Karpas-422 (cell line): ENCODE data around the gene PARP12. TPM values are rescaled to one million over a fixed set of nuclear protein-coding genes. Genes with fewer than 3 reads are reported as not detected.

Experiments
- DNase-seq: peaks from one replicate; pipeline ENCODE4 v3.0.0-alpha.2; 2015
- H2AFZ ChIP-seq: fragments of 200-600 bp; sonication (generic); 2 replicates; pipeline ENCODE4 v1.6.1; 2014; ENCODE audit warnings: antibody characterized with exemption, low read length, mixed read lengths
- H3K27ac ChIP-seq: fragments of 200-600 bp; sonication (generic); 2 replicates; pipeline ENCODE4 v1.5.1; 2014; ENCODE audit warnings: mild to moderate bottlenecking, low read length, moderate library complexity
- H3K27me3 ChIP-seq: fragments of 200-600 bp; sonication (generic); 2 replicates; pipeline ENCODE4 v1.6.1; 2014; ENCODE audit warnings: low read length, mixed read lengths
- H3K36me3 ChIP-seq: fragments of 200-600 bp; sonication (generic); 2 replicates; pipeline ENCODE4 v1.6.1; 2014; ENCODE audit warnings: low read length, mixed read lengths; ENCODE audit not compliant: insufficient read depth
- H3K4me1 ChIP-seq: fragments of 200-600 bp; sonication (generic); 2 replicates; pipeline ENCODE4 v1.6.1; 2014; ENCODE audit warnings: mild to moderate bottlenecking, low read length, mixed read lengths
- H3K4me2 ChIP-seq: fragments of 200-600 bp; sonication (generic); 2 replicates; pipeline ENCODE4 v1.6.1; 2014; ENCODE audit warnings: low read length, low read depth, mild to moderate bottlenecking; ENCODE audit not compliant: poor library complexity, severe bottlenecking
- H3K4me3 ChIP-seq: fragments of 200-600 bp; sonication (generic); 2 replicates; pipeline ENCODE4 v1.5.1; 2014; ENCODE audit warnings: mild to moderate bottlenecking, antibody characterized with exemption, low read length, mixed read lengths
- H3K79me2 ChIP-seq: fragments of 200-600 bp; sonication (generic); 2 replicates; pipeline ENCODE4 v1.6.1; 2014; ENCODE audit warnings: mild to moderate bottlenecking, low read length, mixed read lengths
- H3K9ac ChIP-seq: fragments of 200-600 bp; sonication (generic); 2 replicates; pipeline ENCODE4 v1.6.0; 2014; ENCODE audit warnings: low read length
- H3K9me2 ChIP-seq: fragments of 200-600 bp; sonication (generic), shearing (Covaris generic); replicated peaks from 2 replicates; pipeline ENCODE4 v1.6.0; 2014; ENCODE audit warnings: mild to moderate bottlenecking, low read length, moderate library complexity; ENCODE audit not compliant: insufficient read depth
- H3K9me3 ChIP-seq: fragments of 300-700, 200-600 bp; sonication (generic); 2 replicates; pipeline ENCODE4 v1.6.1; 2014; ENCODE audit warnings: low read length, mixed read lengths
- H4K20me1 ChIP-seq: fragments of 200-600 bp; sonication (generic); 2 replicates; pipeline ENCODE4 v1.6.1; 2014; ENCODE audit warnings: mild to moderate bottlenecking, antibody characterized with exemption, low read length, low read depth; ENCODE audit not compliant: insufficient read depth
- total RNA-seq: library from RNA; depleted of rRNA; stranded (reverse); fragments of >200 nt; shearing (Covaris generic); gene quantifications from 2 replicates; pipeline ENCODE4 v1.2.3, GENCODE V29; 2014; ENCODE audit warnings: low replicate concordance

Gene PARP12
- total RNA-seq, 1 experiment from 2014 or later, result 24.4 TPM

DNA sequence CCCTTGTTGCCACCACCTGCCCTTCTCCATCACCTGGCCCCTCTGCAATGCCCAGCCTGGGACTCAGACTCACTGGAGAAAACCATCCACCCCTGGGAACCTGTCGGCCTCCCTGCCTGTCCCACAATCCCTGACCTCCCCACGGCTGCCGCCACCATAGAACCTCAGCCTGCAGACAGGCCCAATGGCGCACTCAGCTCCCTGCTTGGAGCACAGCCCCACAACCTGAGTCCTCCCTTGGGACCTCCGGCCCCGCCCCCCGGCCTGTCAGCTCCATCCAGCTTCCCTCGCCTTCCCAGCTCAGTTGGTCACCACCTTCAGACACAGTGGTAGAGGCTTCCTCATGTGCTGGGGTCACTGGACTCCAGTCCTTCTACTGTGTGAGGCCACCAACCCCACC is 41.1 kb downstream of the PARP12 start:
- no peak overlapping the region for H2AFZ ChIP-seq
- 0 out of 2 replicates have a peak, but pooled peaks cover 4% of the 10 kb centered on the region for H4K20me1 ChIP-seq
- no peaks in the 10 kb centered on the region for H3K9me2 ChIP-seq
- H3K36me3 ChIP-seq, result no peaks in the 10 kb centered on the region
- H3K4me1 ChIP-seq, result no peaks in the 10 kb centered on the region
- no peaks in the 10 kb centered on the region for H3K79me2 ChIP-seq
- no peaks in the 10 kb centered on the region for H3K9me3 ChIP-seq
- H3K9ac ChIP-seq, result no peak overlapping the region
- H3K27me3 ChIP-seq, result no peaks in the 10 kb centered on the region
- no peak for DNase-seq
- no peak overlapping the region for H3K4me3 ChIP-seq
- no peak overlapping the region for H3K4me2 ChIP-seq
- H3K27ac ChIP-seq, result no peak overlapping the region

- Histone ChIP-seq H4K20me1 (0 out of 2 replicates have a peak, but pooled peaks cover 4% of the 10 kb centered on the region), H3K36me3 (no peaks in the 10 kb centered on the region), H3K4me1 (no peaks in the 10 kb centered on the region), H3K27me3 (no peaks in the 10 kb centered on the region), H3K9ac (no peak overlapping the region), H3K27ac (no peak overlapping the region), H3K9me3 (no peaks in the 10 kb centered on the region), H3K79me2 (no peaks in the 10 kb centered on the region), H2AFZ (no peak overlapping the region), H3K9me2 (no peaks in the 10 kb centered on the region), H3K4me2 (no peak overlapping the region), H3K4me3 (no peak overlapping the region)
- DNase-seq, result no peak
Measured at GRCh38 chr7:140019606-140020005, 43.1 kb downstream of the PARP12 start.

DNA sequence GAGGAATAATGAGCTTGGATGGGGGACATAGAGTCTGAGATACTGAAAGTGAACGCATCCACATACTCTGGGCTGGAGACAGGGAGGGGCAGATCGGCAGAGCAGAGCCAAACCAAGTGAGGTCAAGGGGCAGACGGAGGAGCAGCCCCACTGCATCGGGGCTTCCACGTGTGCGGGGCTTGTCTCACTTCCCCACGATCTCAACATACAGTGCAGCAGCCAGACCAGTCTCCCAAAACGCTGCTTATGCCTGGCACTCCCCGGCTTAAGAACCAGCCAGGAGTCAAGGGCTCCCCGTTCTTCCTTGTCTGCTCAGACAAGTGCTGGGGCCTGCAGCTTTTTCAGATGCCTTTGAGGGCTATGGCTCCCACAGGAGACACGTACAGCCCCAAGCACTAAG is 43.6 kb downstream of the PARP12 start:
- H4K20me1 ChIP-seq, result 0 out of 2 replicates have a peak, but pooled peaks cover 4% of the 10 kb centered on the region
- DNase-seq, result no peak

GRCh38 chr7:140018125-140019043 is 44.4 kb downstream of the PARP12 start:
- Histone ChIP-seq H3K4me2 (no peak overlapping the region), H2AFZ (no peak overlapping the region), H3K27ac (no peak overlapping the region), H3K4me1 (no peaks in the 10 kb centered on the region), H4K20me1 (0 out of 2 replicates have a peak, but pooled peaks cover 4% of the 10 kb centered on the region), H3K9ac (no peak overlapping the region), H3K9me3 (no peaks in the 10 kb centered on the region), H3K27me3 (no peaks in the 10 kb centered on the region; the same call in 1 of the 2 replicates), H3K4me3 (no peak overlapping the region), H3K79me2 (no peaks in the 10 kb centered on the region), H3K9me2 (no peaks in the 10 kb centered on the region), H3K36me3 (no peaks in the 10 kb centered on the region)
- DNase-seq, result no peak

More for the DNA sequence above, 43.6 kb downstream of the PARP12 start:
- Histone ChIP-seq H3K79me2 (no peaks in the 10 kb centered on the region), H3K27me3 (no peaks in the 10 kb centered on the region), H3K27ac (no peak overlapping the region), H2AFZ (no peak overlapping the region), H3K4me1 (no peaks in the 10 kb centered on the region), H3K4me2 (no peak overlapping the region), H3K36me3 (no peaks in the 10 kb centered on the region), H3K4me3 (no peak overlapping the region), H3K9ac (no peak overlapping the region), H3K9me2 (no peaks in the 10 kb centered on the region), H3K9me3 (no peaks in the 10 kb centered on the region)

GRCh38 chr7:140017543-140017942 is 45.2 kb downstream of the PARP12 start:
- H3K9me3 ChIP-seq, result no peaks in the 10 kb centered on the region
- H3K4me1 ChIP-seq, result no peaks in the 10 kb centered on the region
- no peak overlapping the region for H3K27ac ChIP-seq
- H4K20me1 ChIP-seq, result 0 out of 2 replicates have a peak, but pooled peaks cover 4% of the 10 kb centered on the region
- H3K4me3 ChIP-seq, result no peak overlapping the region
- no peak for DNase-seq
- no peak overlapping the region for H2AFZ ChIP-seq
- H3K9ac ChIP-seq, result no peak overlapping the region
- no peak overlapping the region for H3K4me2 ChIP-seq
- H3K79me2 ChIP-seq, result no peaks in the 10 kb centered on the region
- no peaks in the 10 kb centered on the region for H3K9me2 ChIP-seq
- H3K36me3 ChIP-seq, result no peaks in the 10 kb centered on the region
- no peaks in the 10 kb centered on the region; the same call in 1 of the 2 replicates for H3K27me3 ChIP-seq

DNA sequence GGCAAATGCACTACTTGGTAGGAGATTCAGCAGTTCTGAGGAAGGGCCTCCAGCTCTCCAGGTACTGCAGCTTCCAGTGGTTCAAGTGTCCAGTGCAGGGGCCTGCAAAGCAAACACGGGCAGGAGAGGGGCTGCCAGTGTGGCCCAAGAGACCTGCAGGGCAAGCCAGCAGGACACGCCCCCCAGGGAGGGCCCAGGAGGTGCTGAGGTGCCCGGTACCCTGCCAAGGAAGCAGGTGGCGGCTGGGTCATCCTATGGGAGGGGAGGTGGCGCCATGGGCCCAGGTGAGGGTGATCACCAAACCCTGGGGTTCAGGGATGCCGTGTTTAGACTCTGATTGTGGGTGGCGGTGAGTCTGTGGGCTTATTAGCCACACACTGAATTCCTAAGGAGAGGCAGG is 45.7 kb downstream of the PARP12 start:
- no peak for DNase-seq
- H4K20me1 ChIP-seq, result 0 out of 2 replicates have a peak, but pooled peaks cover 4% of the 10 kb centered on the region

GRCh38 chr7:140016540-140016939 is 46.2 kb downstream of the PARP12 start:
- no peaks in the 10 kb centered on the region for H3K79me2 ChIP-seq
- no peak for DNase-seq

More for the DNA sequence above, 45.7 kb downstream of the PARP12 start:
- no peak overlapping the region for H2AFZ ChIP-seq
- H3K27me3 ChIP-seq, result no peaks in the 10 kb centered on the region; the same call in 1 of the 2 replicates
- H3K9ac ChIP-seq, result no peak overlapping the region
- H3K9me3 ChIP-seq, result no peaks in the 10 kb centered on the region
- H3K4me1 ChIP-seq, result no peaks in the 10 kb centered on the region
- H3K27ac ChIP-seq, result no peak overlapping the region
- H3K36me3 ChIP-seq, result no peaks in the 10 kb centered on the region
- H3K79me2 ChIP-seq, result no peaks in the 10 kb centered on the region
- no peak overlapping the region for H3K4me3 ChIP-seq
- no peak overlapping the region for H3K4me2 ChIP-seq
- no peaks in the 10 kb centered on the region for H3K9me2 ChIP-seq

GRCh38 chr7:140015471-140015970 is 47.2 kb downstream of the PARP12 start:
- DNase-seq, result no peak
- Histone ChIP-seq H3K9ac (no peak overlapping the region), H3K4me1 (no peaks in the 10 kb centered on the region), H3K4me3 (no peak overlapping the region), H3K9me2 (no peaks in the 10 kb centered on the region), H2AFZ (no peak overlapping the region), H3K27me3 (no peaks in the 10 kb centered on the region; the same call in 1 of the 2 replicates), H4K20me1 (0 out of 2 replicates have a peak, but pooled peaks cover 4% of the 10 kb centered on the region), H3K4me2 (no peak overlapping the region), H3K27ac (no peak overlapping the region), H3K36me3 (no peaks in the 10 kb centered on the region), H3K9me3 (no peaks in the 10 kb centered on the region), H3K79me2 (no peaks in the 10 kb centered on the region)

More at GRCh38 chr7:140016540-140016939, 46.2 kb downstream of the PARP12 start:
- H3K9ac ChIP-seq, result no peak overlapping the region
- H3K36me3 ChIP-seq, result no peaks in the 10 kb centered on the region
- H3K27me3 ChIP-seq, result no peaks in the 10 kb centered on the region; the same call in 1 of the 2 replicates
- H3K27ac ChIP-seq, result no peak overlapping the region
- H3K4me3 ChIP-seq, result no peak overlapping the region
- no peaks in the 10 kb centered on the region for H3K4me1 ChIP-seq
- H4K20me1 ChIP-seq, result 0 out of 2 replicates have a peak, but pooled peaks cover 4% of the 10 kb centered on the region
- no peaks in the 10 kb centered on the region for H3K9me2 ChIP-seq
- no peaks in the 10 kb centered on the region for H3K9me3 ChIP-seq
- H2AFZ ChIP-seq, result no peak overlapping the region
- no peak overlapping the region for H3K4me2 ChIP-seq
